LNCaP clone FGC (cell line): ENCODE results near the gene SCGB1D2.
"Not testable (repeated sequence)": the region's sequence is repeated elsewhere in the genome, so short reads cannot be mapped to it uniquely, and the experiment has no call there.

ENCODE experiments used
- DNase-seq: peaks from one replicate; pipeline ENCODE4 v3.0.0-alpha.2; 2011; ENCODE audit warnings: low read depth
- H3K4me3 ChIP-seq: 2 replicates; pipeline ENCODE4 v1.5.1; 2011; ENCODE audit warnings: mild to moderate bottlenecking, low read depth, low read length, control low read depth
- TF ChIP-seq, protein P1 (sequence below): IDR thresholded peaks from 2 replicates; pipeline ENCODE4 v1.5.1; 2012; ENCODE audit warnings: mild to moderate bottlenecking; ENCODE audit not compliant: control insufficient read depth, insufficient read depth; ENCODE audit errors: extremely low read depth

The SCGB1D2 gene, protein sequence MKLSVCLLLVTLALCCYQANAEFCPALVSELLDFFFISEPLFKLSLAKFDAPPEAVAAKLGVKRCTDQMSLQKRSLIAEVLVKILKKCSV

DNA sequence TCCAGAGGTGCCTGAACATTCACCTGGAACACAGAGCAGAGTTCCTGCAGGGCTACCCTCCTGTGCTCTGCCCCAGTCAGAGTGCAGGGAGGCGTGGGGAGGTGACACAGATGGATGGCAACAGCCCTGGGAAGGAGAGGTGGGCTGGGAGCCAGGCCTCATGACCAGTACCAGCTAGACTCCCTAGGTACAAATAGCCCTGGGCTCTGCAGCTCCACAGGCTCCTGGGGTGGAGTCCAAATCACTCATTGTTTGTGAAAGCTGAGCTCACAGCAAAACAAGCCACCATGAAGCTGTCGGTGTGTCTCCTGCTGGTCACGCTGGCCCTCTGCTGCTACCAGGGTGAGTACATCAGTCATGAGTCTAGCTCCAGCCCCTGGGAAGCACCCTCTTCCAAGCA, at the start of gene SCGB1D2:
Gene SCGB1D2, plus strand, starts transcription at position 219 of the 400 bp plus-strand sequence. Its CDS starts 69 bp downstream, at position 288.
- DNase-seq, result peak; percentile 98

DNA sequence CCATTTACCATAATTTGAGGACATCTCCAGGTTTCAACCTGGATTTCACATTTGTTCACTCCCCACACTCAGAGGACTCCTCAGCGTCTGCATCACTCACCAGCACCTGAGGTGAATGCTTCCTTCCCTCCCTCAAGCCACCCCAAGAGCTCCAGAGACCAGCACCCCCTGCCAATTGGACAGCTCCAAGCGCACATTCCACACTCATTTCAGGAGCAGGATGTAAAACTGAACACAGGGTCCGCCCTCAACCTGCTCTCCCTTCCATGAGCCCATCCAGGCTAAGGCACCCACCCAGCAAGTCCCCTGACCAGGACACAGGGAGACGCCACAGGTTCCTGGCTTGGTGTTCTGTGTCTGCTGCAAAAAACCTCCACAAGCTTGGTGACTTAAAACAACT, 48.1 kb upstream of the SCGB1D2 start:
- TF ChIP-seq, protein P1, sequence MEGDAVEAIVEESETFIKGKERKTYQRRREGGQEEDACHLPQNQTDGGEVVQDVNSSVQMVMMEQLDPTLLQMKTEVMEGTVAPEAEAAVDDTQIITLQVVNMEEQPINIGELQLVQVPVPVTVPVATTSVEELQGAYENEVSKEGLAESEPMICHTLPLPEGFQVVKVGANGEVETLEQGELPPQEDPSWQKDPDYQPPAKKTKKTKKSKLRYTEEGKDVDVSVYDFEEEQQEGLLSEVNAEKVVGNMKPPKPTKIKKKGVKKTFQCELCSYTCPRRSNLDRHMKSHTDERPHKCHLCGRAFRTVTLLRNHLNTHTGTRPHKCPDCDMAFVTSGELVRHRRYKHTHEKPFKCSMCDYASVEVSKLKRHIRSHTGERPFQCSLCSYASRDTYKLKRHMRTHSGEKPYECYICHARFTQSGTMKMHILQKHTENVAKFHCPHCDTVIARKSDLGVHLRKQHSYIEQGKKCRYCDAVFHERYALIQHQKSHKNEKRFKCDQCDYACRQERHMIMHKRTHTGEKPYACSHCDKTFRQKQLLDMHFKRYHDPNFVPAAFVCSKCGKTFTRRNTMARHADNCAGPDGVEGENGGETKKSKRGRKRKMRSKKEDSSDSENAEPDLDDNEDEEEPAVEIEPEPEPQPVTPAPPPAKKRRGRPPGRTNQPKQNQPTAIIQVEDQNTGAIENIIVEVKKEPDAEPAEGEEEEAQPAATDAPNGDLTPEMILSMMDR, result no peak
- no peak for DNase-seq
- H3K4me3 ChIP-seq, result no peak overlapping the region

More for the DNA sequence above, at the start of gene SCGB1D2:
- TF ChIP-seq, protein P1, result 0 out of 2 replicates have a peak, but pooled peaks have one; percentile 16
- no peak within 1 kb of the TSS for H3K4me3 ChIP-seq

- not testable (repeated sequence) for H3K4me3 ChIP-seq, DNase-seq
Measured at GRCh38 chr11:62195010-62195409, 47.0 kb upstream of the SCGB1D2 start.

GRCh38 chr11:62195945-62196344, 46.1 kb upstream of the SCGB1D2 start:
- no peak for DNase-seq
- TF ChIP-seq, protein P1, result no peak
- H3K4me3 ChIP-seq, result no peak overlapping the region

GRCh38 chr11:62197400-62197799, 44.6 kb upstream of the SCGB1D2 start:
- DNase-seq, H3K4me3 ChIP-seq: not testable (repeated sequence)

GRCh38 chr11:62201376-62201775, 40.7 kb upstream of the SCGB1D2 start:
- no peak overlapping the region for H3K4me3 ChIP-seq
- no peak for DNase-seq
- TF ChIP-seq, protein P1, result no peak

GRCh38 chr11:62202910-62203309, 39.1 kb upstream of the SCGB1D2 start:
- no peak for DNase-seq
- TF ChIP-seq, protein P1, result no peak
- no peak overlapping the region for H3K4me3 ChIP-seq

DNA sequence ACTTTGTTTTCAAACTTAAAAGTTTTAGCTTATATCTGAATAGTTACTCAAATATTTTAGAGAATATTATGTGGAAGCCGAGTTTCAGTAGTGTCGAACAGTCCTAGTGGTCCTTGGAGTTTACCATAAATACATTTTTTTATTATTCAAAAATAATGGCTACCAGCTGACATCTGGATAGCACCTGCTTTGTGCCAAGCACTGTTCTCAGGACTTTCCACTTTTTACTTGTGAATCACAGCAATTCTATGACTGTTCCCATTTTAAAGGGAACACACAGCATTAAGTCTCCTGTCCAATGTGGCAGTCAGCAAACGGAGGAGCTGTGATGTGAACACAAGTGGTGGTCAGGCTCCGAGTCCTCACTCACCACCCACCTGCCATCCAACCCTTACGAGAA, 37.6 kb upstream of the SCGB1D2 start:
- TF ChIP-seq, protein P1, result no peak
- no peak overlapping the region for H3K4me3 ChIP-seq
- DNase-seq, result no peak
